Activated CD4-positive, alpha-beta T cell treated with anti-CD3 and anti-CD28 coated beads for 24 hours (primary cell): ENCODE results near the gene TMPRSS13.

Experiments used
- DNase-seq, 2 donors: peaks; one replicate each; pipeline ENCODE4 v3.0.0-alpha.2; 2020; ENCODE audit warnings: low read depth in 2 of 2

The TMPRSS13 gene

GRCh38 chr11:117855186-117855845, 73.9 kb downstream of the TMPRSS13 start:
- DNase-seq: no peak

DNA sequence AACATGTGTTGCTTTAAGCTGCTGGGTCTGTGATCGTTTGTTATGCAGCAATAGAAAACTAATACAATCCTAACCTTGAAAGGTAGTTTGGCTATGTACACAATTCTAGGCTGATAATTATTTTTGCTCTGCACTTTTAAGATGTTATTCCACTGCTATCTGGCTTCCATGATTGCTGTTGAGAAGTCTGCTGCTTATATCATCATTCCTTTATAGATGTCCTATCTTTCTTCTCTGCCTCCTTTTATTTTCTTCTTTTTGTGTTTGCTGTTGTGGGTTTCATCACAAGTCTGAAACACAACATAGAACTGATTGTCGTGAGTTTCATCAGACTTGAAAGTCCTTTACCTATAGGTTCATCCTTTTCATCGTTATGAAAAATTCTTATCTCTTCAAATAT, 76.9 kb downstream of the TMPRSS13 start:
- DNase-seq: no peak

DNA sequence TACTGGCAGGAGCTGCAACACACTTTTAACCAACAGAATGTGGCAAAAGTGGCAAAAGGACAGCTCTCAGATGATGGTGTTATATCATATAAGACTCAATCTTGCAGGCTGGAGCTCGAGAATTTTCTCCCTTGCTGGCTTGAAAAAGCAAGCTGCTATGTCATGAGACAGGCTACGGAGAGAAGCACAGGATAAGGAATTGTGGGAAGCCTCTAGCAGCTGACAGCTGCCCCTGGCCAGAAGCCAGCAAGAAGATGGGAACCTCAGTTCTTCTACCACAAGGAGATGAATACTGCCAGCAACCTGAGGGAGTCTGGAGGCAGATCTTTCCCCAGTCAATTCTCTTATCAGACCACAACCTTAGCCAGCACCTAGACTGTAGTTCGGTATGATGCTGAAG, 77.3 kb downstream of the TMPRSS13 start:
- DNase-seq: no peak

- DNase-seq: no peak
These were observed 78.1 kb downstream of the TMPRSS13 start for GRCh38 chr11:117851106-117851505.
